Panc1 (cell line): ENCODE data around the gene SPATA24. TPM values are rescaled to one million over a fixed set of nuclear protein-coding genes. Genes with fewer than 3 reads are reported as not detected.

ENCODE experiments used
- ATAC-seq: fragments of 200-7000 bp; cut with Tn5 transposase; 2 replicates; pipeline ENCODE4 v1.9.1; 2020; ENCODE audit warnings: mild to moderate bottlenecking, moderate library complexity
- BruUV-seq: library from RNA; stranded (reverse); fragments of 400-500 nt; replicated peaks from 2 replicates; lab custom pipeline; 2021; lab: Mats Ljungman, UMichigan
- CTCF ChIA-PET: fragments of 300-600 bp; sonication (Branson Sonifier 250); formaldehyde crosslinking; loops from one replicate; lab custom pipeline; 2022; ENCODE audit warnings: antibody characterized with exemption; lab: Charles Lee
- POLR2A ChIA-PET: fragments of 300-600 bp; sonication (Branson Sonifier 250); formaldehyde crosslinking; loops from one replicate; lab custom pipeline; 2022; ENCODE audit warnings: antibody characterized with exemption; lab: Charles Lee
- DNase-seq: peaks from one replicate; pipeline ENCODE4 v3.0.0-alpha.2; 2010; ENCODE audit warnings: low read depth, low spot score
- H3K27ac ChIP-seq: 2 replicates; pipeline ENCODE4 v1.5.1; 2011; ENCODE audit warnings: mild to moderate bottlenecking, low read length, inconsistent platforms
- H3K27me3 ChIP-seq: fragments of 200-500 bp; sonication (Bioruptor generic); 2 replicates; pipeline ENCODE4 v1.6.0; 2014; ENCODE audit warnings: low read length, inconsistent platforms; ENCODE audit not compliant: control insufficient read depth, insufficient read depth
- H3K36me3 ChIP-seq: fragments of 200-500 bp; sonication (Bioruptor generic); 2 replicates; pipeline ENCODE4 v1.5.1; 2014; ENCODE audit warnings: inconsistent platforms, mild to moderate bottlenecking, low read length, moderate library complexity; ENCODE audit not compliant: control insufficient read depth, insufficient read depth
- H3K4me1 ChIP-seq: 2 replicates; pipeline ENCODE4 v1.5.1; 2011; ENCODE audit warnings: inconsistent platforms, mild to moderate bottlenecking, low read length, moderate library complexity; ENCODE audit not compliant: control insufficient read depth, insufficient read depth
- H3K4me3 ChIP-seq, 2 experiments: 2 replicates each; pipeline ENCODE4 v1.5.1; 2011 to 2012; ENCODE audit warnings: low read depth in 2 of 2, low read length in 2 of 2, mild to moderate bottlenecking in 2 of 2, inconsistent platforms in 1 of 2, moderate library complexity in 1 of 2
- H3K9me3 ChIP-seq: fragments of 200-500 bp; sonication (Bioruptor generic); 2 replicates; pipeline ENCODE4 v1.5.1; 2014; ENCODE audit warnings: low read depth, mild to moderate bottlenecking, inconsistent platforms, low read length, moderate library complexity; ENCODE audit not compliant: control insufficient read depth, insufficient read depth
- CTCF ChIP-seq: fragments of 450-650 bp; IDR thresholded peaks from 2 replicates; pipeline ENCODE4 v1.5.1; 2017; ENCODE audit warnings: mild to moderate bottlenecking
- POLR2AphosphoS5 ChIP-seq: IDR thresholded peaks from 2 replicates; pipeline ENCODE4 v1.6.1; 2012; ENCODE audit warnings: mild to moderate bottlenecking, low read depth, low read length, moderate library complexity
- REST ChIP-seq, 2 experiments: IDR thresholded peaks; 2 replicates each; pipeline ENCODE4 v1.6.1; 2011 to 2012; ENCODE audit warnings: low read depth in 2 of 2, control low read depth in 1 of 2, low read length in 1 of 2, mild to moderate bottlenecking in 1 of 2, moderate library complexity in 1 of 2; ENCODE audit not compliant: insufficient read depth in 1 of 2
- SIN3A ChIP-seq: IDR thresholded peaks from 2 replicates; pipeline ENCODE4 v1.6.1; 2012; ENCODE audit warnings: low read depth, mild to moderate bottlenecking, low read length, moderate library complexity, borderline replicate concordance; ENCODE audit not compliant: insufficient read depth
- TCF7L2 ChIP-seq: IDR thresholded peaks from 2 replicates; pipeline ENCODE4 v1.6.1; 2011; ENCODE audit warnings: mild to moderate bottlenecking, low read depth, low read length, inconsistent platforms
- in situ Hi-C: cut with HindIII; loops from 2 replicates; pipeline ENCODE4 v1.10.0; 2016; ENCODE audit warnings: low sequenced_read_pairs, low pct_unique_long_range_greater_than_20kb
- intact Hi-C: fragments of 100-400 bp; cut with micrococcal nuclease; formaldehyde crosslinking; loops from one replicate; pipeline ENCODE4 v1.10.0; 2022; ENCODE audit not compliant: unreplicated experiment
- total RNA-seq: library from RNA; stranded (reverse); gene quantifications from one replicate; pipeline ENCODE4 v1.2.1, GENCODE V29; 2021; ENCODE audit not compliant: unreplicated experiment

The SPATA24 gene
- total RNA-seq, 1 experiment from 2014 or later: 5.5 TPM

GRCh38 chr5:139378101-139378825, 25.6 kb downstream of the SPATA24 start:
- intact Hi-C loops: no loop called here
- CTCF ChIA-PET: no interaction called here

GRCh38 chr5:139377226-139377625, 26.7 kb downstream of the SPATA24 start:
- TF ChIP-seq TCF7L2: no peak
- TF ChIP-seq POLR2AphosphoS5: no peak
- TF ChIP-seq REST (IDR thresholded peaks at IDR 0.05; ENCODE audit: insufficient read depth in 1 of 2, low read depth in 2 of 2, low read length in 1 of 2): no peak
- no peak for TF ChIP-seq CTCF
- TF ChIP-seq SIN3A: no peak
- ChIA-PET CTCF (no interaction called here), POLR2A (no interaction called here)
- no peak for DNase-seq
- H3K27ac ChIP-seq: no peak overlapping the region
- peaks cover 9% of the 10 kb centered on the region for H3K4me1 ChIP-seq
- intact Hi-C loops: no loop called here
- no peaks in the 10 kb centered on the region for H3K9me3 ChIP-seq
- ATAC-seq: no peak
- no TSS peak for BruUV-seq
- H3K36me3 ChIP-seq: no peaks in the 10 kb centered on the region
- H3K27me3 ChIP-seq: no peaks in the 10 kb centered on the region
- in situ Hi-C loops: no loop called here
- H3K4me3 ChIP-seq: no peak overlapping the region

More at GRCh38 chr5:139378101-139378825, 25.6 kb downstream of the SPATA24 start:
- no peak overlapping the region for H3K4me3 ChIP-seq
- no TSS peak for BruUV-seq
- ATAC-seq (no peak), DNase-seq (no peak)
- H3K36me3 ChIP-seq: no peaks in the 10 kb centered on the region
- peaks cover 9% of the 10 kb centered on the region for H3K4me1 ChIP-seq
- H3K27me3 ChIP-seq: no peaks in the 10 kb centered on the region
- H3K9me3 ChIP-seq: no peaks in the 10 kb centered on the region
- TF ChIP-seq TCF7L2 (no peak), REST (IDR thresholded peaks at IDR 0.05; ENCODE audit: insufficient read depth in 1 of 2, low read depth in 2 of 2, low read length in 1 of 2) (no peak), SIN3A (no peak), POLR2AphosphoS5 (no peak)
- no peak overlapping the region for H3K27ac ChIP-seq
- POLR2A ChIA-PET: no interaction called here
- in situ Hi-C loops: no loop called here
